RPMI8226 (cell line): Measurements from ENCODE around the gene NAXD.

Source experiments
- DNase-seq: peaks from one replicate; pipeline ENCODE4 v3.0.0-alpha.2; 2015

Gene NAXD

DNA sequence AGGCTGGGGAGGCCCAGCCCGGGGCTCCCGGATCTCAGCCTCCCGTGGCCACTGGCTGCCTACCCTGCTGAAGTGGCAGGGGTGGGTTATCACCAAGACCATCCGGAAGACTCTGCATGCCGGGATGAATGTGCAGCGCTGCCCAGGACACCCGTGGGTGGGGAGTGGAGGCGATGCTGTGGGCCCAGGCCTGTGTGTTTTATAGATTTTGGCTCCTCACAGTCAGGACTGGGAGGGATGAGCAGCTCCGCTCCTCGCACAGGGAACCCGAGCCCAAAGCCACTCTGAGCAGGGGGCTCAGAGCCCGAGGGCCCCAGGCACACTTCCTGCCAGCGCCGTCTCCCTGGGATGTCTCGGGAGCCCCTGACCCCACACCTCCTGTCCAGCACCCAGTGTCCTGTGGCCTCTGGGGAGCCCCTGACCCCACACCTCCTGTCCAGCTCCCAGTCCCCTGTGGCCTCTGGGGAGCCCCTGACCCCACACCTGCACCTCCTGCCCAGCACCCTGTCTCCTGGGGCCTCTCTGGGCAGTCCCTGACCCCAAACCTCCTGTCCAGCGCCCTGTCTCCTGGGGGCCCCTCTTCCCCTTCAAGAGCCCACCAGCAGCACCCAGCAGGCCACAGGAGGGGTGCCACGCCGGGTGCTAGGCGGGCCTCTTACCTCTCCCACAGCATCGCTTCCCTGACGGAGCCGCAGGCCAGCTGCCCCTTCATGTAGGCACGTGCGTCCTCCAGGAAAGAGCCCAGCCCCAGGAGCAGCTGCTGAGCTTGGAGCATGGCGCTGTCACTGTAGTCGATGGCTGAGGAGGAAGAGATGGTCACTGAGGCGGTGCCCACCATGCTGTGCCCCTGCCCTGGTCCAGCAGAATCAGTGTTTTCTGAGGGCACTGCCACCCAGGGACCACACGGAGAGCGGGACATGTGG is 31.4 kb downstream of the NAXD start:
- DNase-seq = no peak

GRCh38 chr13:110647365-110647737 is 32.0 kb downstream of the NAXD start:
- DNase-seq = no peak

- DNase-seq = no peak
Observed at GRCh38 chr13:110648146-110648819, 32.9 kb downstream of the NAXD start.

GRCh38 chr13:110648848-110649421 is 33.6 kb downstream of the NAXD start:
- DNase-seq = no peak

- DNase-seq = no peak
Observed at GRCh38 chr13:110649551-110649950, 34.2 kb downstream of the NAXD start.

GRCh38 chr13:110650436-110650835 is 35.1 kb downstream of the NAXD start:
- no peak for DNase-seq

- DNase-seq = no peak
Observed at GRCh38 chr13:110651271-110651670, 35.9 kb downstream of the NAXD start.

DNA sequence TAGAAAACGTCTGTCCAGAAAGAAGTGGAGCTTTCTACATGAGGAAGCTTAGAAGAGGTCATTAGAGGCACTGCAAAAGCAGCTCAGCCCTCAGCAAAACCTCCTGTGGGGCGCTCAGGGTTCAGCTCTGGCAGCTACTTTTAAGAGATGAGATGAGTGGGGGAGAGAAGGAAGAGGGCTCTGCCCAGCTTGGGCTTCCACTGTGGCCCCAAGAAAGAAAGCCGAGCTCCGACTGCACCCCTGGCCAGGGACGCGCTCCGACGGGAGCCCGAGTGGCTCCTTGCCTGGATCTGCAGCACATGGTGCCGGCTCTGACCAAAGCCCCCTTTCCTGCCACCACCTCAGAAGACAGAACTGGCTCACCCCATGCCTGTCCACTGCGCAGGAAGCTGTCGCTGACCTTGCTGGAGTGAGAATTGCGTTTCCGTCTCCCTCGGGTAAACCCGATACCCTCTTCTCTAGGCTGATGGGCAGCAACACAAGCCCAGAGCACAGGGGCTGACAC is 36.4 kb downstream of the NAXD start:
- DNase-seq = no peak

DNA sequence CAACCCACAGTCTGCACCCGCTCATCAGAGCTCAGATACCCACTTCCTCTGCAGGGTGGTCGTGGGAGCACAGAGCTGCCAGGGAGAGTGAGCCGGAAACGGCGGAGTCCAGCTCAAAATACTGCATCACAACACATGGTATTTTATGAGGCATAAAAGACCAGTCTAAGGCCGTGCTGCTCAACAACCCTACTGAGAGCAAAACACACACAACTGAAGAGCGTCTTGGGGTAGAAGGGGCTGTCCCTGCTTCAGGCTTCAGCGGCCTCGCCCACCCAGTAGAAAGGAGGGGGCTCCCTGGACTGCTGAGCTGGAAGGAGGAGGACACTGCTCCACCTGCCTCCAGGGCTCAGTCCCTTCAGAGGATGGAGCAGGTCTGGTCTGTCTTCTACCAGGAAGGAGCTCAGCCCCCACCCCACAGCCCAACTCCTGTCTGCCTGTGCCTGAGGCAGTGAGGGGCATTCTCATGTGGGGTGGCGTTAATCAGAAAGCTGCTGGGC is 36.9 kb downstream of the NAXD start:
- DNase-seq = no peak

DNA sequence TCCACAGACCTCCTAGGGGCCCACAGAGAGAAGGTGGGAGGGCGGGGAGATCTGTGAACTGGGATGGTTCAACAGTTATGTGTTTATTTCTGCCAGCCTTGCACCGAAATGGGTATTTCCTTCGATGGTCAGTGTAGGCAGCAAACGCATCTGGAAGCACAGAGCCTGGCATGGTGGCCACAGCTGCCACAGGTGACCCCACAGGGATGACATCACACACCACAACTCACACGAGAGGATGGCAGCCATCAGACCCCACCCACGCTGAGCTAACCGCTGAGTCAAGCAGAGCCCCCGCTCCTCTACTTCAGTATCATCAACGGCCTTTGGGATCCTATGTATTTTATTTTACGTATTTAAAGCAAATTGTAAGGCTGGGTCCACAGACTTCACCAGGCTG is 37.4 kb downstream of the NAXD start:
- no peak for DNase-seq

- no peak for DNase-seq
Observed at GRCh38 chr13:110653271-110653670, 37.9 kb downstream of the NAXD start.

DNA sequence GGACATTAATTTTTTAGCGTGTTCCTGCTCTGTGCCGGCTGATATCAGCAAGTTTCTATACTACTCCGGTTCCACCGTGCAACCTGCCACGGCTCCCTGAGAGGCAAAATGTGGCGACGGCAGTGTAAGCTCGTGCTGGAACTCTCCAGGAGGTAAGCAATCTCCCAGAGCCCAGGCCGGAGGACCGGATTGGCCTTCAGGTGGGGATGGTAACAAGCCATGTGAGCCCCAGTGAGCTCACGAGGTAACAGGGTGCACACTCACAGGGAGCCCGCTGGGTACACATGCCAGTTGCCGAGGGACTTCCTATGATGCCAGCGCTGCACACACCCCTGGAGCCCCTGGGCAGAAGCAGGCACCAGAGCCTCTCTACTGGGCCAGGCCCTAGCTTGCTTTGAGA is 38.5 kb downstream of the NAXD start:
- DNase-seq = no peak

DNA sequence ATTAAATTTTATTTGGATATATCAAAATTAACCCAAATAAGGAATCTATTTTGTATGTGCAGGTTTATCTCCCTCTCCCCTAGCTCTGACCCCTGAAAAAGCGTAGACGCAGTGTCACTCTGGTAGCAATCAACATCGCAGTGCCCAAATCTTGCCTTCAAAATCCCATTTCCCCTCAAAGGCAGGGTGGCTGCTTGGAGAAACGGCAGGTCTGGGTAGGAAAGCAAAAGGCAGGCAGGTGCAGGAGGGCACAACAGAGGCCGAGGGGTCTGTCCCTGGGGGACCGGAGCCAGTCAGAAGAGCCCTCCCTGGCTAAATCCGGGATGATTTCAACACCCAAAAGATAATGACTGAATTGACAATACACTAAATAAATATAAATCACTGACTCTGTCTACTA is 41.9 kb downstream of the NAXD start:
- DNase-seq = no peak

DNA sequence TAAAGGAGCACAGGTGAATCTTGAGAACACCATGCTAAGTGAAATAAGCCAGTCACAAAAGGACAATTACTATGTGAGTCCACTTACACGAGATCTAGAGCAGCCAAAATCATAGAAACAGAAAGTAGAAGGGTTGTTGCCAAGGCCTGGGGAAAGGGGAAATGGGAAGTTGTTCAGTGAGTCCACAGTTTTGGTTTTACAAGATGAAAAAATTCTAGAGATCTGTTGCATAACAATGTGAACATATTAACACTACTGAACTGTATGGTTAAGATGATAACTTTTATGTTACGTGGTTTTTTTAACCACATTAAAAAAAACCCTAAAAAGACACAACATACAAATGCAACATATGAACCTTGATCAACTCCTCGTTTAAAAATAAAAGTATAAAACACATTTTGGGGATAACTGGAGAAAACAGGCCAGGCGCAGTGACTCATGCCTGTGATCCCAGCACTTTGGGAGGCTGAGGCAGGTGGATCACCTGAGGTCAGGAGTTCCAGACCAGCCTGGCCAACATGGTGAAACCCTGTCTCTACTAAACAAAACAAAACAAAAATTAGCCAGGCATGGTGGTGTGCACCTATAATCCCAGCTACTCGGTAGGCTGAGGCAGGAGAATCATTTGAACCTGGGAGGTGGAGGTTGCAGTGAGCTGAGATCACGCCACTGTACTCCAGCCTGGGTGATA is 43.0 kb downstream of the NAXD start:
- DNase-seq = peak; percentile 61

DNA sequence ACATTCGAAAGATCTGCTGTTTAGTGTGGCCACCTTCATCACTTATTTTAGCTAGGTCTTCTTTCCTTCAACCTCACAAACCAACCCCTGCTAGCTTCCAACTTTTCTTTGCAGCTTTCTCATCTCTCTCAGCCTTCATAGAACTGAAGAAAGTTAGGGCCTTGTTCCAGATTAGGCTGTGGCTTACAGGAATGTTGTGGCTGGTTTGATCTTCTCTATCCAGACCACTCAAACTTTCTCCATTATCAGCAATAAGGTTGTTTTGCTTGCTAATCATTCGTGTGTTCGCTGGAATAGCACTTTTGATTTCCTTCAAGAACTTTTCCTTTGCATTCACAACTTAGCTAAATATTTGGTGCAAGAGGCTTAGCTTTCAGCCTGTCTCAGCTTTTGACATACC is 45.9 kb downstream of the NAXD start:
- no peak for DNase-seq

- DNase-seq = no peak
Observed at GRCh38 chr13:110662091-110662490, 46.7 kb downstream of the NAXD start.

- no peak for DNase-seq
Observed at GRCh38 chr13:110662777-110663443, 47.6 kb downstream of the NAXD start.

DNA sequence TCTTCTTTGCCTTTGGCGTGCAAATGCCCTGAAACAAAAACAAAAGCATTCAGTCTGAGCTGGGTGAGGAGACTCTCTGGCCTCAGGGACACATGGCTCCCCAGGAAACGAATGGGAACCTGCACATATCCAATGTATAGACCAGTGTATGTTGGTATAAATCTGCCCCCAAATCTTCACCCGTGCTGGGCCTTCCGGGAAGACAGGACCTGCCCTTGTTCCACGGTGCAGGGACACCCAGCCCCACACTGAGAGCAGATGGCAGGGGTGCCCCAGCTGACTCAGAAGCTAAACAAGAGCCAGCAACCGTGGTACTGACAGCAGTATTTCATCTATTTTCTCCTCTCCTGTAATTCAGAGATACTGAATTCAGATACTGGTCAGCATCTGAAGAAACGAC is 48.1 kb downstream of the NAXD start:
- no peak for DNase-seq

DNA sequence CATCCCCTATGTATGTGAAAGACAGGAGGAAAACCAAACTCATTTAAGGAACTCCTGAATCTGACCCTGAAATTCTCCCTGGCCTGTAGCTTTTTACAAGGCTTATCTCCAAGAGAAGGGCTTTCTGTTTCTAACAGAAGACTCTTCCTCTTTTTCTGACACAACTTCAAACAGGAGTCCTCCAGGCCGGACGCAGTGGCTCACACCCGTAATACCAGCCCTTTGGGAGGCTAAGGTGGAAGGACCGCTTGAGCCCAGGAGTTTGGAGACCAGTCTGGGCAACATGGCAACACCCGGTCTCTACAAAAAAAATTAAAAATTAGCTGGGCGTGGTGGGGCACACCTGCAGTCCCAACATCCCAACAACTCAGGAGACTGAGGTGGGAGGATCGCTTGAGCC is 48.7 kb downstream of the NAXD start:
- no peak for DNase-seq

GRCh38 chr13:110664673-110665072 is 49.3 kb downstream of the NAXD start:
- DNase-seq = no peak

DNA sequence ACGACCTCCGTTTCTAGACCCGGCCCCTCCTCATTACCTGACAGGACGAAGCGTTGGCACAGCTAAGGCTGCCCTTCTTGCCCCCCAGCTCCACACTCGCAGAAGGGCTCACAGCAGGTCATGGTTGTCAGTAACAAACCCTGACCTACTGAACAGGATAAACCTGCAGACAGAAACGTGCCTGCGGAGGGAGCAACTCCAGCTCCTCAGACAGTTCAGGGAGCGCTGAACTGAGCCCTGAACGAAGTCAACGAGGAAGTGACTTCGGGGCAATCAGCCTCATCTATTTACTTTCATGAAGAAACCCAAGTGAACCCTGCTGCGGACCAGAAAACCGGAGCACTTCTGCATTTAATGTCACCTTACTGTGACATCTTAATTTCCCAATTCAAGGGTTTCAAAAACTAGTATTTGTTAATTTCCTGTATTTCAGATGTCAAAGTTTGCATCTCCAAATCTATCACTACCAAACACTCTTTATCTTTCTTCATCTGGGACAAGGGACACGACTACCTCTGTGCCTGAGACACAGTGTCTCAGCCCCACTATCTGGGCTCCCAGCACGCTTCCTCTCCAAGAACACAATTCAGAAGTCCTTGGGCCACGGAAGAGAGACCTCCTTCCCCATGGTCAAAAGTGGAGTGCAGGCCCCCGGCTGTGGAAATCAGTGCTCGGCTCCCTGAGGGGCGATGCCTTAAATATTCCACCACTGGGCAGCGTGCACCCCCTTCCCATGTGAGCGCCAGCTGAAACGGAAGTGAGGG is 50.3 kb downstream of the NAXD start:
- no peak for DNase-seq

GRCh38 chr13:110666255-110666533 is 50.8 kb downstream of the NAXD start:
- no peak for DNase-seq
